Measurements from ENCODE around the gene UROC1. TPM values are rescaled to one million over a fixed set of nuclear protein-coding genes. Genes with fewer than 3 reads are reported as not detected.

Gene UROC1
- total and polyA plus RNA-seq, 2 of the 4 experiments (the other 2 are of a cell fraction) = not detected

- CTCF ChIA-PET = no interaction called here
- Histone ChIP-seq H3K4me2 (ENCODE audit: low read depth, low read length) (no peak overlapping the region), H4K5ac (ENCODE audit: low read depth, low read length) (no peak overlapping the region), H3K27ac (ENCODE audit: insufficient read depth, low read length) (no peak overlapping the region), H2BK15ac (ENCODE audit: low read depth, low read length) (no peak overlapping the region), H3K4me1 (ENCODE audit: control insufficient read depth, insufficient read depth, low read length) (no peaks in the 10 kb centered on the region; the same call in 1 of the 2 replicates), H2AK5ac (ENCODE audit: low read depth, low read length) (no peak overlapping the region), H2BK5ac (ENCODE audit: low read depth, low read length, poor library complexity, severe bottlenecking) (no peak overlapping the region), H3K23ac (ENCODE audit: low read depth, low read length) (no peak overlapping the region), H2BK20ac (ENCODE audit: low read depth, low read length) (no peak overlapping the region), H3K9me1 (ENCODE audit: insufficient read depth, low read length) (no peaks in the 10 kb centered on the region; the same call in 1 of the 2 replicates), H4K91ac (ENCODE audit: insufficient read depth, low read depth, low read length) (no peak overlapping the region), H3K4ac (ENCODE audit: low read depth, low read length) (no peak overlapping the region), H2BK120ac (ENCODE audit: low read depth, low read length) (no peak overlapping the region), H4K20me1 (ENCODE audit: insufficient read depth, low read length) (no peaks in the 10 kb centered on the region), H3K9me3 (ENCODE audit: control insufficient read depth, insufficient read depth, low read length) (no peaks in the 10 kb centered on the region), H3K14ac (replicated peaks; ENCODE audit: low read depth, low read length) (no peak overlapping the region), H3K9ac (ENCODE audit: low read depth, low read length) (no peak overlapping the region), H3K27me3 (ENCODE audit: control insufficient read depth, insufficient read depth, low read length) (peaks cover 41% of the 10 kb centered on the region), H4K8ac (ENCODE audit: low read depth in 2 of 2, low read length in 2 of 2) (no peak overlapping the region), H2AK9ac (replicated peaks; ENCODE audit: low read depth, low read length, poor library complexity) (no peak overlapping the region), H3K79me1 (ENCODE audit: low read depth in 1 of 2, low read length in 2 of 2) (no peaks in the 10 kb centered on the region), H3K56ac (ENCODE audit: extremely low read depth, insufficient read depth, low read length) (no peak overlapping the region), H3K18ac (ENCODE audit: low read depth, low read length) (no peak overlapping the region), H2AFZ (replicated peaks; ENCODE audit: low read length, poor library complexity) (no peak overlapping the region), H3K4me3 (ENCODE audit: insufficient read depth, low read depth, low read length) (no peak overlapping the region), H3K36me3 (ENCODE audit: control insufficient read depth, insufficient read depth, low read length) (no peaks in the 10 kb centered on the region)
- DNase-seq (no peak), ATAC-seq (ENCODE audit: low read depth) (no peak)
- intact Hi-C loops (cut with micrococcal nuclease) = no loop called here
- TF ChIP-seq CHD1 (IDR thresholded peaks at IDR 0.05; ENCODE audit: low read depth, low read length) (no peak), MXI1 (IDR thresholded peaks at IDR 0.05; ENCODE audit: borderline replicate concordance, low read depth, low read length) (no peak), SMC3 (IDR thresholded peaks at IDR 0.05; ENCODE audit: low read depth, low read length) (no peak), RAD21 (IDR thresholded peaks at IDR 0.05; ENCODE audit: low read length) (no peak), MAZ (IDR thresholded peaks at IDR 0.05; ENCODE audit: borderline replicate concordance, low read depth, low read length) (no peak), BHLHE40 (IDR thresholded peaks at IDR 0.05; ENCODE audit: low read depth, low read length) (no peak), NFE2L2 (IDR thresholded peaks at IDR 0.05; ENCODE audit: low read depth, low read length) (no peak), CTCF (conservative IDR thresholded peaks at IDR 0.05; ENCODE audit: low read depth, low read length) (no peak)
- TF ChIP-seq, protein P1, sequence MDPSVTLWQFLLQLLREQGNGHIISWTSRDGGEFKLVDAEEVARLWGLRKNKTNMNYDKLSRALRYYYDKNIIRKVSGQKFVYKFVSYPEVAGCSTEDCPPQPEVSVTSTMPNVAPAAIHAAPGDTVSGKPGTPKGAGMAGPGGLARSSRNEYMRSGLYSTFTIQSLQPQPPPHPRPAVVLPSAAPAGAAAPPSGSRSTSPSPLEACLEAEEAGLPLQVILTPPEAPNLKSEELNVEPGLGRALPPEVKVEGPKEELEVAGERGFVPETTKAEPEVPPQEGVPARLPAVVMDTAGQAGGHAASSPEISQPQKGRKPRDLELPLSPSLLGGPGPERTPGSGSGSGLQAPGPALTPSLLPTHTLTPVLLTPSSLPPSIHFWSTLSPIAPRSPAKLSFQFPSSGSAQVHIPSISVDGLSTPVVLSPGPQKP (IDR thresholded peaks at IDR 0.05; ENCODE audit: borderline replicate concordance, low read depth, low read length) = no peak
- dilution Hi-C loops (cut with HindIII; ENCODE audit: low sequenced_read_pairs, unreplicated experiment) = no loop called here
- in situ Hi-C loops (cut with MboI; ENCODE audit: low sequenced_read_pairs) = loop anchor here (10.0 kb wide), 1 partner anchor 926 kb away; no protein-coding TSS in a partner anchor
- BruUV-seq (replicated peaks) = no TSS peak
- POLR2A ChIA-PET (ENCODE audit: unreplicated experiment) = no interaction called here
- no CpG with 5 or more reads among the region's 5 CpGs for whole genome bisulfite sequencing, 2 experiments (ENCODE audit: extremely low coverage in 2 of 2, insufficient read length in 1 of 2)
These were observed 10.8 kb upstream of the UROC1 start for GRCh38 chr3:126528419-126528799.
